Pulmonary artery endothelial cell (primary cell): ENCODE data around the gene CLEC18A. TPM values are rescaled to one million over a fixed set of nuclear protein-coding genes. Genes with fewer than 3 reads are reported as not detected.
"Not testable (repeated sequence)": the region's sequence is repeated elsewhere in the genome, so short reads cannot be mapped to it uniquely, and the experiment has no call there.

ENCODE experiments used
- DNase-seq: peaks from one replicate; pipeline ENCODE4 v3.0.0-alpha.2; 2011; ENCODE audit warnings: low read depth, low spot score
- total RNA-seq: library from RNA; depleted of rRNA; stranded (reverse); fragments of >200 nt; gene quantifications from 2 replicates; pipeline ENCODE4 v1.2.3, GENCODE V29; 2014

CLEC18A gene
- total RNA-seq: 0.13 and 0.53 TPM in 2 replicates

DNA sequence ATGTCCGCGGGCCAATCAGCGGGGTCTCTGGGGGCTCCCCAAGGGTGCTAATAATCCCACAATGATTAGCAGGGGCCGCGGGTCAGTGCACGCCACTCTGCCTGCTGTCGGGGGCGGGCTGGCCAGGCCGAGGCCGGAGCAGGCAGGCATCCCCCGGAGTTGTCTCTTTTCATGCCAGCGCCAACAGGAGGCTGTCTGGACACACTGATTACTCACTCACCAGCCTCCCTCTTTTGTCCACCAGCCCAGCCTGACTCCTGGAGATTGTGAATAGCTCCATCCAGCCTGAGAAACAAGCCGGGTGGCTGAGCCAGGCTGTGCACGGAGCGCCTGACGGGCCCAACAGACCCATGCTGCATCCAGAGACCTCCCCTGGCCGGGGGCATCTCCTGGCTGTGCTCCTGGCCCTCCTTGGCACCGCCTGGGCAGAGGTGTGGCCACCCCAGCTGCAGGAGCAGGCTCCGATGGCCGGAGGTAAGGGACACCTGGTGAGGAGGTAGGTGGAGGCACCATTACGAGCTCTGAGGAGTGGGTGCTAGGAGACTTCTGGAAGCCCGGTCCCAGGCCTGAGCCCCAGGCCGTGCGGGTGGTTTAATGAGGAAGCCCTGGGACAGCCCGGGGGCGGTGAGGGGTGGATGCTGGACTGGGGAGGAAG lies at the start of gene CLEC18A:
CLEC18A (plus strand) TSS at position 318 of the 655 bp plus-strand sequence; CDS start at position 351, 33 bp downstream.
- DNase-seq: not testable (repeated sequence)

DNA sequence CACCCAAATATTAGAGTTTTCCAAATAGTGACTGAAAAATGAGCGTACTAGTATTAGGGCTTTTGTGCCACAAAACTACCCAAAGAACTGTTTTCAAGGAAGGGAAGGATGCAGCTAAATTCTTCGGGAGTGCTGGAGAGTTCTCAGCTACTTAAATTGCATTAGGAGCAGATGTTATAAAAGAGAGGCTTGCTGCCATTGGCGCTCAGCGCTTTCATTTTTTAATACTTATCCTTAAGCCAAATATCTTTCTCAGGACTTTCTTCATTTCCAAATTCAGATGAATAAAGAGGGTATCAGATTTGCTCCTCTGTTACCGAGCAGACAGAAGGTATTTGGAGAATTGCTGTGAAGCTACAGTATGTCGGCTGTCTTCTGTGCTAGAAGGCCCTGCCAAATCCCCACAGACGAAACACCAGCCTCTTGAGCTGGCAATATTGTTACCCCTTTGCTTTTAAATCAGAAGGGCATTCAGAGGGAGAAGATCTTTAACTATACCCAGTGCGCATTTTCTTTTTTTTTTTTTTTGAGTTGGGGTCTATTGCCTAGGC lies 47.2 kb upstream of the CLEC18A start:
- no peak for DNase-seq

DNA sequence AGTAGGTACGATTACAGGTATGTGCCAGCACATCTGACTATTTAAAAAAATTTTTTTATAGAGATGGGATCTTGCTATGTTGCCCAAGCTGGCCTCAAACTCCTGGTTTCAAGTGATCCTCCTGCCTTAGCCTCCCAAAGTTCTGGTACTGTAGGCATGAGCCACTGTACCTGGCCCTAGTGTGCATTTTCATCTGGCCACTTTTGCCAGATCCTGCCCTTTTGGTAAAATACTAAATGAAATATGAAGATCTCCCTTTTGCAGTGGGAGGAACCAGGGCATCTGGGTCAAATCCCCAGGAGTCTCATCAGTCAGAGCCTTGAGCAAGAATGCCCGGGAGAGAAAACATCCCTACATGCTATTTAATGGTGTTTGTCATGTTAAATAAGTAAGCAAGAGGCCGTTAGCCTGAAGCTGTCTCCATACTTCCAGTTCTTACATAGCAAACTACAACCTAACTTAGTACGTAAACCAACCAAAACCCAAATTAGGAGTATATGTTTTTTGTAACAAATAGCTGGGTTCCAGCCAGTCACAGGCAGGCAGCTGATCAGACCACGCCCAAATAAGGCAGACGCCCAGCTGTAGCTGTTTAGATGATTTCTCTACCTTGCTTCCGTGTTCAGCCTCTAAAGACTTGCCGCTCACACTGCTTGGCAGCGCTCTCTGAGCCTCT lies 46.5 kb upstream of the CLEC18A start:
- DNase-seq: no peak

DNA sequence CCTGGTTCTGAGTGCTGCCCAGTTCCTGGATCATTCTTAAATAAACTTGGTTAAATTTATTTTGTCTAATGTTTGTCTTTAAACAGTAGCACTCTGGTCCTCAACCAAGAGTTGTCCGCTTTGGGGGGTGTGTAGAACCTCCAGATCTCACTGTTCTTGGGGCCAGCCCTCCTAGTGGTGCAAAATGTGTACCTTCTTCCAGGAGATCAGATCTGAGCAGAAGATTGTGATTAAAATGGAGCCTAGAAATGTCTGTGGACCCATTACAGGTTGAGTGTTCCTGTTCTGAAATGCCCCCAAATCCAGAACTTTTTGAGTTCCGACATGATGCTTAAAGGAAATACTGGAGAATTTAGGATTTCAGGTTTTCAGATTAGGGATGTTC lies 46.0 kb upstream of the CLEC18A start:
- no peak for DNase-seq

DNA sequence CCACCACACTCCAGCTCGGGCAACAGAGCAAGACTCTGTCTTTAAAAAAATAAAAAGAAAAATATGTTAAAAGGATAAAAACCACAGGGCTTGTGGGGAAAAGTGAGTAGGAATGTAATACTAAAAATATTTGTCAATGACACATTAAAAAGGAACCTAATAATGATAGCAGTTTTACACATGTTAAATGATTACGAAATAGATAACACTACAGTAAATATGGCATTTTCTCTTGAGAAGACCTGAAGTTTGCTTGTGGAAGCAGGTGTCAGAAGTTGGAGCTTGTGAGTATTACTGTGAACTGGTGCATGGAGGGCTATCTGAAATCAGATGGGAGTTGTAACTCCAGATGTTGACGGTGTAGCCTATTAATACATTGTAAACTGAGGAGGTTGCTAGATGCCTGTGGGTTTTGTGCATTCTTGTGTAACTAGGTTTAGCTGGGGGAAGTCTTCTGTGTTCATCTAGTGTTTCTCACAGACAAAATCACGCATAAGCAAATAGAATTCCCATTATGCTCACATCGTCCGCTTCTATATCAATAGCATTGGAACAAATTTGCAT lies 44.2 kb upstream of the CLEC18A start:
- DNase-seq: no peak

DNA sequence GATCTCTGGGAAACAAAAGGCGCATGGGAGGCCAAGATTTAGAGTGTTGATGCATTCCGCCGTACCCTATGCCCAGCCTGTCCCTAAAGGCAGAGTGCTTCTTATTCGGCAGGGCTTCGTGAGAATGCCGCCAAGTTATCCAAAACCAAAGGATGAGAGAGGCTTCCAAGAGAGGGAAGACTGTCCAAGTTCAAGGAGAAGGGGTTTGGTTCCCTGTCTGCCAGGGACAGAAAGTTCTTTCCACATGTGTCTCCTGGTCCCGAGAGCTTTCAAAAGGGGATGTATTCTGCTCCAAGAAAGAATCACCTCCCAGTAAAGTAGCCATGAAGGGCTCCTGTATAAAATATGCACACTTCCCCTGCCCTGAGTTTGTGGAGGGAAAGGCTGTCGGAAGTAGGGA lies 42.1 kb upstream of the CLEC18A start:
- DNase-seq: no peak

DNA sequence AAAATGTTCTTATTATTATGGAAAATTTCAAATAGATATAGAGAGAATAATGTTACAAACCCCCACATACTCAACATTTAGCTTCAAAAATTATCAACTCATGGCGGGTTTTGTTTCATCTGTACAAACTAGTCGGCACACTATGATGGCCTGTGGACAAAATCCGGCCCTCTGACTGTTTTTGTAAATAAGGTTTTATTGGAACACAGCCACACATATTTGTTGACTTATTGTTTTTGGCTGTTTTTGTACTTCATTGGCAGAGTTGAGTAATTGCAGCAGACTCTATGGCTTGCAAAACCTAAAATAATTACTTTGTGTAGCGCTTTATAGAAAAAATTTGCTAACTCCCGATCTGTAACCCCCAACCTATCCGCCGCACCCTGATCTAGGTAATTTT lies 41.4 kb upstream of the CLEC18A start:
- no peak for DNase-seq

DNA sequence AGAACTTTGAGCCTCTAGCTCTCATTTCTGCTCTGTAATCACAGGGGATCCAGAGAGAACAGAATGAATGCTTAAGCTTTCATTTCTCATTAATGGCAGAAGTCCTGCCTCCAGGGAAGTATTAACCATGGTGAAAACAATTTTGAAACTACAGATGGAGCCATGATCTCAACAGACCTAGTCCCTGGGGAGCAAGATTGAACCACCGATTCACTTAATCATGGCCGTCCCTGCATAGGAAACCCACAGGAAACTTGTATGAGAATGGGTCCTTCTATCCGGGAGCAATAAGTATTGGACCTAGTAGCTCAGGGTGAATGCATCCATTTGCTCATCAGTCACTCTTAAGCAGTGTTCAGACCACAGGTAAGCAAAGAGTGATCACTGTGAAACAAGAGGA lies 40.2 kb upstream of the CLEC18A start:
- no peak for DNase-seq

DNA sequence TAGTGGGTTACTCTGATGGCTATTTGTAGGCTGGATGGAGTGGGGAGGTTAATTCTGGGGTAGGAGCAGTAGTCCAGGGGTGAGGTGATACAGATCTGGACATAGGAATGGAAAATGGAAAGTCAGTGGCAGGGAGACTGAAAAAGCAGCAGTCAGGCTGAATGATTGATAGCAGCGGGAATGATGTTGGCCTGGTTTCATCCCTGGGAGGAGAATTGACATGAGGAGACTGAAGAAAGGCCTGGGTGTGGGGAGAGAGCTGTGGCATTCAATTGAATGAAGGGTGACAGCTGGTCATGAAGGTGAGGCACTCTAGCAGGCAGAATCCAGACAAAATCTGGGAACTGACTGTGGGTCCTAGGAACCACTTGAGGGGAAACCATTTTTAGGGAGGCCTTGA lies 34.7 kb upstream of the CLEC18A start:
- no peak for DNase-seq

DNA sequence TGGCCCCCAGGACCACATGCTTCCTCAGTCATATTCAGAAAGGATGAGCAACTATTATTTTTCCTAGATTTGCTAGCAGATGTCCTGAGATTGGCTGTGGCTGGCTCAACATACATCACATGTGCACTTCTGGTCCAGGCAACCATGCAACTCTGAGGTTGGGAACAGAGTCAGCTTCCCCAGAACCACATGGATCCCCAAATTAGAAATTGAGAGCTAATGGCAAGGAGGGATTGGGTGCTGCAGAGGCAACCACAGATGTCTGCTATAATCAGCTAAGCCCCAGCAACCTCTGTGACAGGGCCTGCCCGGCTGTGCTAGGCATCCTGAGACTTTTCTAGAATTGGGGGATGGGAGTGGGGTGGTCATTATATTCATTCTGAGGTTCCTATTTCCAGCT lies 33.8 kb upstream of the CLEC18A start:
- DNase-seq: no peak

DNA sequence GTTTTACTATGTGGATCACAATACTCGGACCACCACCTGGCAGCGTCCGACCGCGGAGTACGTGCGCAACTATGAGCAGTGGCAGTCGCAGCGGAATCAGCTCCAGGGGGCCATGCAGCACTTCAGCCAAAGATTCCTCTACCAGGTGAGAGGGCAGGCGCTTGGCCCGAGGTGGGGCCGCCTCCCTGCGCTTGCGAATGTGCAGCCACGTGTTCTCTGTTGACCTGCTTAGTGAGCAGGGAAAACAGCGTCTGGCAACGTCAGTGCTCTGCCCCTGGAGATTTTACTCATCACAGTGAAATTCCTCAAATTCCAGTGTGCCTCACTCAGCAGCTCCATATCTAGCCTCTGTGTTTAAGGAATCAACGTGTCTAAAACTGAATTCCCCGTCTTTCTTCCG lies 33.4 kb upstream of the CLEC18A start:
- DNase-seq: peak; percentile 35

DNA sequence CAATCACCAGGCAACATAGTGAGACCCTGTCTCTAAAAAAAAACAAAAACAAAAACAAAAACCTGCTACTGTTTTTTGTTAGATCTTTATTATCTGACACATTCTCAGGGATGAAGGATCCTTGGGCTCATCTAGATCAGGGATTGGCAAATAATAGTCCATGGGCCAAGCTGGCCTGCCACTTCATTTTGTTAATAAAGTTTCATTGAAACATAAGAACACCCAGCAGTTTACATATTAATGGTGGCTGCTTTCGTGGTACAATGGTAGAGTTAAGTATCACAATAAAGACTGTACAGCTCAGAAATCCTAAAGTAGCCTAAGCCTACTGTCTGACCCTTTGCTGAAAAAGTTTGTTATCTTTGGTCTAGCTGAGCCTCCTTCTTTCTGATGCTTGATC lies 32.9 kb upstream of the CLEC18A start:
- DNase-seq: no peak

DNA sequence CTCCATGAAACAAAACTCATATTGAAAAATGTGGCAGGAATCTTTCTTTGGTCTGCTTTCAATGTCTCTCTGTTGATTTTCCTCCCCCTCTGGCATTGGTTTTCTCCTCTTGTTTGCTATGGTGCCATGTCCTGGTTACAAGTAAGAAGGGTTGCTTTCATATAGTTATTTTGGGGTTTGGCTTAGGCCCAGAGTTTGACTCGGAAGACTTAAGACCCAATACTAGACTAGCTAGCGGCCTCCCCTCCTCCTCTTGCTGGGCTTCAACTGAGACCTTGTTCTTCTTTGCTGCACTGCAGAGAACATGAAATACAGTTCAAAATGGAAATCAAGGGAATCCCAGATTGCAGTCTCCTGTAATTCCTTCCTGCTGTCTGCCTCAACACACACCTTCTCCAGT lies 30.0 kb upstream of the CLEC18A start:
- no peak for DNase-seq

DNA sequence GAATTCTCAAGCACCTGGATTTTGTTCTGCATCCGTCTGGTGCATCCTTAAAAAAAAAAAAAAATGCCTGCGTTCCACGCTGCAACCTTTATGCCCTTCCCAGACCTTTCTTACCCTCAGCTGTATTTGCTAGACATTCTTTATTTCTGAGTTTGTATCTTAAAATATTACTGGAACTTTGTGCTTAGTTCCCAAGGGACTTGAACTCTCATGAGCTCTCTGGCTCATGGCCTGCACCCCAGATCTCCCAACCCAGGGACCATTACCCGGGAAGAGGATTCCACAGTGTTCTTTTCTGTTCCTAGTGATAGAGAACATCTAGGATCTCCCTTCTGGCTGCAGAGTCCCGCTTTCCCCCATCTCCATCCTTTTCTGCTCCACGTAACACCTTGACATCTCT lies 28.9 kb upstream of the CLEC18A start:
- no peak for DNase-seq

DNA sequence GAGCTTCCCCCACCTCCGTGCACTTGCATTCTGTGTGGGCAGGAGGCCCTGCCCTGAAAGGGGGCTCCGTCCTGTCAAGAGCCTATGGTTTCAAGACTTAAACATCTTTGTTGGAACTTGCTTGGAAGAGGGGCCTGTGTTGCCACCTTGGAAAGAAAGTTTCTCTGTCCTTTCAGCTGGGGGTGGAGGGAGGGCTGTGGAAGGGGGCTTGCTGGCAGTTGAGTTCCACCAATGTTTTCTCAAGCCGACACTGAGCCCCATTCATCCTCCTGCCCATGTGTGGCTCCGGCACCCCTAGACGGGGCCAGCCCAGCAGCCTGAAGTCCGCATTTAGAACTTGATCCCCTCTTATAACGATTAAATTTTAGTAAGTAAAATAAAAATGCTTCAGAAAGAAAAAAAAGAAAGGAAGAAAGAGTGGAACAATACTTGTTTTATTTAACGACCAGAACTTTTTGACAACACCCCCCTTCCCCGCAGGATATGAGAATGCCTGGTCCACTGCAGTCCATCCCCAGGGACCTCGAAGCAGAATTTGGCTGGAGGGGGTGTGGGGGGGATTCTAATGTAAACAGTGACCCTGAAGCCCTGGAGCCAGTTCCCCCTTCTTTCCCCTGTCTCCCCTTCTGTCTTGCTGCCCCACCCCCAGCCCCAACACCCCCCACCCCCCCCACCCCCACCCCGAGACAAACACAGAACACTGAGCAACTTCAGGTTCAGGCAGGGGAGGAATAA lies 26.9 kb upstream of the CLEC18A start:
- DNase-seq: no peak

DNA sequence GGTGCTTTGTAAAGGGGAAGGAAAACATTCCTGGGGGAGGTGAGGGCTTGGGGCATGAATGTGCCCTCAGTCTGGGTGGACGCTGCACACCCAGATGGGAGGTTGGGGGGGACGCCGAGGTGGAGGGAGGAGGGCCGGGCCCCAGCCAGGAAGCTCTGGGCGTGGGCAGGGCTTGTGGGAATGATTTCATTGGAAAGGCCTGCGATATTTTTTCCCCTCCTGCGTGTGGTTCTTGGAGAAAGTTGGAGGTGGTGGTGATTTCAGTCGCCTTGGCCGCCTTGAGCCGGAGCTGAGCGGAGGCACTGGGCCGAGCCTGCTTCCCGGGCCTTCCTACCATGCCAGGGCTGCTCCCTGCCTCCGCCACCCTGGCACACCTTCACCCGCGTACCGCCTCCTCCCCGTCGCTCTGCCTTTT lies 26.4 kb upstream of the CLEC18A start:
- DNase-seq: no peak

DNA sequence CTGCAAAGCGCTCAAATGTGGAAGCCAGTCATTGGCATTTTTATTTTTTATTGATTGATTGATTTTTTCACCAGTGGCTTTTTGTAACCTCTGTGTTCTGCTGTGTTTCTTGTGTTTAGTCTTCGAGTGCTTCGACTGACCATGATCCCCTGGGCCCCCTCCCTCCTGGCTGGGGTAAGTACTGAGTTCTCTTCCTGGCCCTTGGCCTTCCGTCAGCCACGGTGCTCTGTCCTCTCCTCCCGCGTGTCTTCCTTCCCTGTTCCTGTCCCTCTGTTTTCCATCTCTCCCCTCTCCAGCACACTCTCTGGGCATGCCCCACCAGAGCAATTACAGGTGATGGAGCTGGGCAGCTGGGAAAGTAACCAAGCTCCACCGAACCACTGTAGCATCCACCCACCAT lies 25.8 kb upstream of the CLEC18A start:
- DNase-seq: no peak

DNA sequence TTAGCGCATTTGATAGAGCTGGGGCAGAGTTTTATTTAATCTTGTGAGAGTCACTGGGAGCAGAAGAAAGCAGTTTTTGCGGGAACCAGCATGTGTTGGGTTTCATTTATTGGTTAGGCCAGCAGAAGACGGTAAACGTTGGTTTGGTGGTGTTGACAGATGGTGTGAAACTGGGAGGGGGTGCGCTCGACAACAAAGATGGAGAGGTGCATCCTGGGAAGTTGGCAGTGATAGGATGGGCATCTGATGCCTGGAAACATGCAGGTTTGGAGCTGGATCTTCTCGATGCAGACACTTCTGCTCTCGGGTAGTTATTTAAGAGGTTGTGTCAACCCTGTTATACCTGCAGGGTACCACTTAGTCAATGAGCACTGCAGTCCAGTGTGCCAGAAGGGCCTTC lies 24.9 kb upstream of the CLEC18A start:
- no peak for DNase-seq

DNA sequence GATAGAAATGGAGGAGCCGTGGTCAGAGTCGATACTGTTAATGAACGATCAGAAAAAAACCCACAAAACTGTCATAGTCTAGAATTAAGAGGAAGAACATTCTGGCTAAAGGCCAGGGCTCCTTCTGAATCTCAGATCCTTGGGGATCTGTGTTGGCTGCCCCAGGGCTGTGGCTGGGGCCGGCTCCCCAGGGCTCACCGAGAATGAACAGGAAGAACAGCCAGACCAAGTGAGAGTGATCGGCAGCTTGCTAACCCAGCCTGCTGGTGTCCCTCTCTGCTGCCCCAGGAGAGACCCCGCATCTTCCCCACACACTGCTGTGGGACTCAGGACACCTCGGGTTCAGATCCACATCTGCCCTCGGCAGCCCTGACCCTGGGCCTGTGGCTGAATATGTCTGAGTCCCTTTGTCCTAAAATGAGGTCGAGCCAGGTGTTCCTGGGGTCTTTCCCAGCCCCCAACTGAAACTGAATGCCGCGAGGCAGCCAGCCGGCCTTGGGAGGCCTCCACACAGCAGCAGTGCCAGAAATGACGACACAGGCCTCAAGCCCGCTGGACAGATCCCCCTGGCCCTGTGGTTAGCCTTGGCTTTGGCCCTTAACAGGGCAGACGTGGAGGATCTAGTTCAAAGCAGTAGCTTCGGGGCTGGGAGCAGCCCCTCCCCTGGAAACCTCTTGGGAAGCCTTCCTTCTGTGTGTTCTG lies 23.9 kb upstream of the CLEC18A start:
- no peak for DNase-seq

DNA sequence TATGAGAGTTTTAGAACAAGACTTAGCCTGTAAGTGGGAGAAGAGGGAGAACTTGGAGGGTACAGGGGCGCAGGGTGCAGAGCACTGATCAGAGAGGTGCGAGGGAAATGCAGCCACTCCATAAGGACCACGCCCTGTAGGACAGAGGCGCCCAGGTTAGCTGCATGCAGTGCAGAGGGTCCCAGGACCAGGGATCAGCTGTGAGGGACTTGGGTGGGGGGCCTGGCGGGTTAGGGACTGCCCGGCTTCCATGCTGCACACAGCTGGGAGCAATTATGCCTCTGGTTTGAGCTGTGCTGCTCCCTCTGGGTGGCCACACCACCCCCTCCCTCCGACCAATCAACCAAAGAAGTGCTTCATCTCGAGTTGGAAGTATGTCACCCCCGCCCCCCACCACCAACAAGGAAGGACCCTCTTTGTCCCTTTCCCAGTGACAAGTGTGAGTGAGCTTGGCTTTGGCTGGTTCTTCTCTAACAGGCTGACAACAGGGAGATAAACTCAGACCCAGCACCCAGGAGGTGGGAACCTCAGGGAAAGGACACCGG lies 22.2 kb upstream of the CLEC18A start:
- no peak for DNase-seq

DNA sequence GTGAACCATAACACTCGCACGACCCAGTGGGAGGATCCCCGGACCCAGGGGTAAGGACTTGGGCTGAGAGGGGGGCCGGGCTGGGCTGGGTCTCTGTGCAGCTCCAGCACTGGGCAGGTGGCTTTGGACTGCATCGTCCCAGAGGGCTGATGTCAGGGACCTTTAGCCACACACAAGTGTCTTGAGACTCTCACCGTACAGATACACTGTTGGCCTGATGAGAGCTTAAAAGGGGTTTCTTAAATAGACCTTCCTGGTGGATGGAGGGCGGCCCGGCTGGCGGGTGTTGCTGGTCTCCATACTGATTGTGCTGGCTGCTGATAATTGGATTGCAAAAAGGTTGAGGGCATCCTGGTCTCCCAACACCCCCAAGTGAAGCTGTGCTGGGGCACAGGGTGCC lies 21.7 kb upstream of the CLEC18A start:
- no peak for DNase-seq
